Hematopoietic multipotent progenitor cell treated with erythropoietin and hydrocortisone succinate and interleukin-3 and kit ligand, for 15 days (in vitro differentiated cells): ENCODE measurements around the gene HOXC9.

Source experiments
- DNase-seq: peaks from one replicate; pipeline ENCODE4 v3.0.0-alpha.2; 2015; ENCODE audit warnings: low spot score

HOXC9 gene

GRCh38 chr12:54000116-54001114 is at the start of gene HOXC9:
TSS of gene HOXC9 (plus strand) at chr12:54000161. CDS start at chr12:54000189, 28 bp downstream.
- DNase-seq = no peak

GRCh38 chr12:53950437-53950773 is 49.6 kb upstream of the HOXC9 start:
- no peak for DNase-seq

- DNase-seq = no peak
Observed at GRCh38 chr12:53950789-53951576, 49.0 kb upstream of the HOXC9 start.

GRCh38 chr12:53951577-53952334 is 48.2 kb upstream of the HOXC9 start:
- no peak for DNase-seq

GRCh38 chr12:53952335-53952694 is 47.6 kb upstream of the HOXC9 start:
- no peak for DNase-seq

GRCh38 chr12:53952871-53953734 is 46.9 kb upstream of the HOXC9 start:
- no peak for DNase-seq

- DNase-seq = no peak
Observed at GRCh38 chr12:53953831-53954693, 45.9 kb upstream of the HOXC9 start.

- no peak for DNase-seq
Observed at GRCh38 chr12:53954694-53955035, 45.3 kb upstream of the HOXC9 start, which contains the start of gene HOXC12. TSS of gene HOXC12 (plus strand) at chr12:53954903. CDS start at chr12:53954930, 27 bp downstream.

- DNase-seq = no peak
Observed at GRCh38 chr12:53955036-53955775, 44.8 kb upstream of the HOXC9 start.

- no peak for DNase-seq
Observed at GRCh38 chr12:53955776-53956250, 44.1 kb upstream of the HOXC9 start.

GRCh38 chr12:53956251-53956887 is 43.6 kb upstream of the HOXC9 start:
- DNase-seq = no peak

GRCh38 chr12:53956914-53957536 is 42.9 kb upstream of the HOXC9 start:
- DNase-seq = no peak

GRCh38 chr12:53958128-53958527 is 41.8 kb upstream of the HOXC9 start:
- no peak for DNase-seq

- DNase-seq = no peak
Observed at GRCh38 chr12:53959314-53959713, 40.6 kb upstream of the HOXC9 start.

- no peak for DNase-seq
Observed at GRCh38 chr12:53960187-53961024, 39.6 kb upstream of the HOXC9 start.

GRCh38 chr12:53961025-53961761 is 38.8 kb upstream of the HOXC9 start:
- DNase-seq = no peak

- no peak for DNase-seq
Observed at GRCh38 chr12:53963005-53963404, 37.0 kb upstream of the HOXC9 start.
